Measurements from ENCODE around the gene RPL11. TPM values are rescaled to one million over a fixed set of nuclear protein-coding genes. Genes with fewer than 3 reads are reported as not detected.

Gene RPL11
- total RNA-seq, 3 donors from 2014 or later (not counting 1 experiment from before 2014, with no cell fraction given) = 609 to 795 (median 740) TPM

GRCh38 chr1:23742670-23743286, 51.2 kb downstream of the RPL11 start:
- H3K4me1 Mint-ChIP-seq = peaks cover 39 to 44% of the 10 kb centered on the region in 2 donors
- peak overlapping the region; percentile 86 to 88 for H3K27ac Mint-ChIP-seq
- DNase-seq (no peak), ATAC-seq (peak; percentile 19 to 41 (median 31))
- no peaks in the 10 kb centered on the region for H3K27me3 Mint-ChIP-seq (ENCODE audit: low read depth in 2 of 2)
- peak overlapping the region; percentile 94 for H3K4me3 Mint-ChIP-seq
- peak overlapping the region; percentile 78 for H3K27ac ChIP-seq (ENCODE audit: low read length)
- peaks cover 16% of the 10 kb centered on the region for H3K4me1 ChIP-seq (ENCODE audit: control insufficient read depth, insufficient read depth, low read length)
- H3K36me3 ChIP-seq (ENCODE audit: control insufficient read depth, insufficient read depth, low read length) = no peaks in the 10 kb centered on the region
- intact Hi-C loops (cut with micrococcal nuclease) = no loop called here
- no peaks in the 10 kb centered on the region for H3K9me3 ChIP-seq (ENCODE audit: control insufficient read depth, insufficient read depth, low read length)
- no peak for TF ChIP-seq CTCF (IDR thresholded peaks at IDR 0.05)
- peak overlapping the region; percentile 71 for H3K4me3 ChIP-seq (ENCODE audit: low read length)
- no peaks in the 10 kb centered on the region for H3K9me3 Mint-ChIP-seq
- WGBS (ENCODE audit: insufficient coverage) = 10% methylated on average over 28 of the region's 28 CpGs
- H3K36me3 Mint-ChIP-seq = no peaks in the 10 kb centered on the region
- no peaks in the 10 kb centered on the region for H3K27me3 ChIP-seq (ENCODE audit: control insufficient read depth, insufficient read depth, low read length)

GRCh38 chr1:23743287-23744152, 51.9 kb downstream of the RPL11 start, which contains the start of gene ELOA:
ELOA (plus strand) TSS chr1:23743471; CDS start chr1:23743504, 33 bp downstream.
- no peaks in the 10 kb centered on the region for H3K36me3 Mint-ChIP-seq
- Histone ChIP-seq H3K36me3 (ENCODE audit: control insufficient read depth, insufficient read depth, low read length) (no peaks in the 10 kb centered on the region), H3K4me1 (ENCODE audit: control insufficient read depth, insufficient read depth, low read length) (peaks cover 16% of the 10 kb centered on the region), H3K27me3 (ENCODE audit: control insufficient read depth, insufficient read depth, low read length) (no peaks in the 10 kb centered on the region), H3K4me3 (ENCODE audit: low read length) (peak within 1 kb of the TSS; percentile 71), H3K9me3 (ENCODE audit: control insufficient read depth, insufficient read depth, low read length) (no peaks in the 10 kb centered on the region), H3K27ac (ENCODE audit: low read length) (peak within 1 kb of the TSS; percentile 78)
- no peaks in the 10 kb centered on the region for H3K27me3 Mint-ChIP-seq (ENCODE audit: low read depth in 2 of 2)
- TF ChIP-seq CTCF (IDR thresholded peaks at IDR 0.05) = no peak
- ATAC-seq (peak; percentile 95 to 96 (median 96)), DNase-seq (peak; percentile 73 to 90)
- intact Hi-C loops (cut with micrococcal nuclease) = no loop called here
- H3K27ac Mint-ChIP-seq = peak within 1 kb of the TSS; percentile 86 to 88
- H3K9me3 Mint-ChIP-seq = no peaks in the 10 kb centered on the region
- H3K4me1 Mint-ChIP-seq = peaks cover 45 to 51% of the 10 kb centered on the region in 2 donors
- under 1% methylated on average over 119 of the region's 119 CpGs for WGBS (ENCODE audit: insufficient coverage)
- H3K4me3 Mint-ChIP-seq = peak within 1 kb of the TSS; percentile 94

DNA sequence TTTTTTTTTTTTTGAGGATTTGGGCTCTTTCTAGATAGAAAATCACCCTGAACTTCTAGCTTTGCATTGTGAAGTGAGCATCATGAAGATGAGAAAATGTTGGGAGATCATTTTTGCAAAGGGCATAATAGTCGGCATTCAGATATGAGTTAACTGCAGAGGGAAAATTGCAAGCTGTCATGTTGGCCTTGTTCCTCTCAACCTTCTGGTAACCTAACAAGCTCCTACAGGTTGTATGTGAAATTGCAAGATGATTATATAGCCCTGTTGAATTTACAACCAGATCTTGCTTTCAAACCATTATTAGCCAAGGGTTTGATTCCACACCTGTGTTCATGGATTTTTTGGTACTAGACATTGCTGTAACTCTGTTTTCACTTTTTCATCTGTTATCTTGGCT, 53.9 kb downstream of the RPL11 start:
- Mint-ChIP-seq H3K36me3 (peaks cover under 1% of the 10 kb centered on the region), H3K4me3 (peak overlapping the region; percentile 90), H3K27me3 (ENCODE audit: low read depth in 2 of 2) (no peaks in the 10 kb centered on the region), H3K27ac (peak overlapping the region in 1 of 2 donors; percentile 86), H3K9me3 (no peaks in the 10 kb centered on the region), H3K4me1 (peaks cover 53 to 57% of the 10 kb centered on the region in 2 donors)
- peaks cover 16% of the 10 kb centered on the region for H3K4me1 ChIP-seq (ENCODE audit: control insufficient read depth, insufficient read depth, low read length)
- H3K36me3 ChIP-seq (ENCODE audit: control insufficient read depth, insufficient read depth, low read length) = peaks cover 8% of the 10 kb centered on the region
- DNase-seq (peak in 1 of 2 donors; percentile 58), ATAC-seq (no peak)
- H3K27me3 ChIP-seq (ENCODE audit: control insufficient read depth, insufficient read depth, low read length) = no peaks in the 10 kb centered on the region
- intact Hi-C loops (cut with micrococcal nuclease) = no loop called here
- no peak overlapping the region for H3K27ac ChIP-seq (ENCODE audit: low read length)
- 78% methylated on average over 1 of the region's 1 CpG for WGBS (ENCODE audit: insufficient coverage)
- no peak overlapping the region for H3K4me3 ChIP-seq (ENCODE audit: low read length)
- no peaks in the 10 kb centered on the region for H3K9me3 ChIP-seq (ENCODE audit: control insufficient read depth, insufficient read depth, low read length)
- TF ChIP-seq CTCF (IDR thresholded peaks at IDR 0.05) = peak; percentile 18

Other genes with a start within 250 kb of the RPL11 start
- gene ASAP3, start 207.6 kb upstream of the RPL11 start, total RNA-seq = under 1 TPM; 0.25 to 0.70 (median 0.59) TPM
- 1 to 10 TPM; 2.1 to 3.9 (median 3.2) TPM for gene E2F2, start 160.6 kb upstream of the RPL11 start, total RNA-seq
- gene ID3, start 132.3 kb upstream of the RPL11 start, total RNA-seq = 1 to 10 TPM in 2 of 3 donors, under 1 TPM in 1; 0.29 to 6.5 (median 2.4) TPM
- 10 to 100 TPM; 28.7 to 48.2 (median 36.9) TPM for gene ELOA, start 51.7 kb downstream of the RPL11 start, total RNA-seq
- gene PITHD1, start 86.6 kb downstream of the RPL11 start, total RNA-seq = 10 to 100 TPM; 73.2 to 84.1 (median 77.7) TPM
- gene LYPLA2, start 99.3 kb downstream of the RPL11 start, total RNA-seq = 10 to 100 TPM; 70.6 to 84.5 (median 73.3) TPM
- gene GALE, start 108.9 kb downstream of the RPL11 start, total RNA-seq = 10 to 100 TPM; 12.8 to 20.3 (median 14.6) TPM
- gene HMGCL, start 133.6 kb downstream of the RPL11 start, total RNA-seq = 10 to 100 TPM; 16.8 to 26.9 (median 17.0) TPM
- gene FUCA1, start 176.5 kb downstream of the RPL11 start, total RNA-seq = 10 to 100 TPM in 2 of 3 donors, 1 to 10 TPM in 1; 6.8 to 12.5 (median 11.9) TPM
- gene CNR2, start 221.6 kb downstream of the RPL11 start, total RNA-seq = 10 to 100 TPM in 1 of 3 donors, 1 to 10 TPM in 2; 5.3 to 12.0 (median 6.1) TPM